GM19239 (cell line): ENCODE results near the gene DHX38.
"Not testable (repeated sequence)": the region's sequence is repeated elsewhere in the genome, so short reads cannot be mapped to it uniquely, and the experiment has no call there.

Source experiments
- DNase-seq: peaks from one replicate; pipeline ENCODE4 v3.0.0; 2011; ENCODE audit warnings: low spot score; ENCODE audit not compliant: insufficient read length
- FAIRE-seq: peaks from 2 replicates; lab custom pipeline; 2011; peaks lifted over from hg19 to GRCh38; lab: Jason Lieb, UNC

DHX38 gene

GRCh38 chr16:72093448-72094265 lies at the start of gene DHX38, which contains the start of gene TXNL4B:
DHX38 (plus strand) TSS chr16:72093847; CDS start chr16:72096158, 2,311 bp downstream.
TXNL4B (minus strand) TSS chr16:72093620; CDS start chr16:72090749, 2,871 bp downstream.
- DNase-seq (peak; percentile 96), FAIRE-seq (peak; percentile 98)

GRCh38 chr16:72044296-72044695 lies 49.4 kb upstream of the DHX38 start:
- DNase-seq = no peak
- no peak for FAIRE-seq

- FAIRE-seq (no peak), DNase-seq (no peak)
These were observed 48.8 kb upstream of the DHX38 start for GRCh38 chr16:72044825-72045359.

GRCh38 chr16:72049110-72049509 lies 44.5 kb upstream of the DHX38 start:
- FAIRE-seq (no peak), DNase-seq (no peak)

- FAIRE-seq (no peak), DNase-seq (no peak)
These were observed 42.7 kb upstream of the DHX38 start for GRCh38 chr16:72050769-72051464.

GRCh38 chr16:72051818-72052217 lies 41.8 kb upstream of the DHX38 start:
- DNase-seq = no peak

GRCh38 chr16:72054254-72054847 lies 39.3 kb upstream of the DHX38 start, which contains the start of gene HP:
HP (plus strand) TSS chr16:72054505; CDS start chr16:72054653, 148 bp downstream.
- FAIRE-seq = peak; percentile 28
- DNase-seq = not testable (repeated sequence)

More at GRCh38 chr16:72051818-72052217, 41.8 kb upstream of the DHX38 start:
- FAIRE-seq = no peak

DNA sequence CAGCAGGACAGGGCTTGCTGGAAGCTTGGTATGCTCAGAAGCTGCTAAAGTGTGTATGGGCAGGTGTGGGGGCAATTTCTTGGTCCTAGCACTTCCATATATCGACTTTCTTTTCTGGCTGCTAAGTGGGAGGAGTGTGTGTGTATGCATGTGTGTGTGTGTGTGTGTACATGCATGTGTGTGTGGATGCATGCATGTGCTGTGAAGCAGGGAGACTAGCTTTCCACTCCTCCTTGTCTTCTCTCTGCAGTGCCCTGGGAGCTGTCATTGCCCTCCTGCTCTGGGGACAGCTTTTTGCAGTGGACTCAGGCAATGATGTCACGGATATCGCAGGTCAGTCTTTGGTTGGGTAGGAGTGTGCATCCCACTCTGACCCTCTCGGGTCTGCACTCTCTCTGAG lies 37.7 kb upstream of the DHX38 start:
- no peak for DNase-seq
- no peak for FAIRE-seq

GRCh38 chr16:72057313-72057712 lies 36.3 kb upstream of the DHX38 start:
- DNase-seq, FAIRE-seq: not testable (repeated sequence)

DNA sequence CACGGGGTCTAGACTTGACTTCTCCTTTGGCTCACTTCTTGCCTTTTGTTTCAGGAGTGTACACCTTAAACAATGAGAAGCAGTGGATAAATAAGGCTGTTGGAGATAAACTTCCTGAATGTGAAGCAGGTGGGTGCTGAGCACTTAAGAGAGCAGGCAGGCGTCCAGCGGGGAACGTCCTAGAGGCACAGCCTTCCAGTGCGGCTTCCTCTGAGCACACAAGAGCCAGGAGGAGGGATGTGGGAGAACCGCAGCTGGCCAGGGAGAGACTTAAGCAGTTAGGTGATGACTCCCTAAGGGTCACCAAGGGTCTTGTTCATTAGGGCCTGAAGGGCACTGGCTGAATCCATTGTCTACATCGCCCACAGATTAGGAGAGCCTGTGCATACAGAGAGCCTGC lies 34.6 kb upstream of the DHX38 start:
- DNase-seq, FAIRE-seq: not testable (repeated sequence)

GRCh38 chr16:72060405-72060804 lies 33.2 kb upstream of the DHX38 start:
- DNase-seq (no peak), FAIRE-seq (no peak)

- FAIRE-seq = no peak
- no peak for DNase-seq
These were observed 32.1 kb upstream of the DHX38 start for GRCh38 chr16:72061564-72061963.

DNA sequence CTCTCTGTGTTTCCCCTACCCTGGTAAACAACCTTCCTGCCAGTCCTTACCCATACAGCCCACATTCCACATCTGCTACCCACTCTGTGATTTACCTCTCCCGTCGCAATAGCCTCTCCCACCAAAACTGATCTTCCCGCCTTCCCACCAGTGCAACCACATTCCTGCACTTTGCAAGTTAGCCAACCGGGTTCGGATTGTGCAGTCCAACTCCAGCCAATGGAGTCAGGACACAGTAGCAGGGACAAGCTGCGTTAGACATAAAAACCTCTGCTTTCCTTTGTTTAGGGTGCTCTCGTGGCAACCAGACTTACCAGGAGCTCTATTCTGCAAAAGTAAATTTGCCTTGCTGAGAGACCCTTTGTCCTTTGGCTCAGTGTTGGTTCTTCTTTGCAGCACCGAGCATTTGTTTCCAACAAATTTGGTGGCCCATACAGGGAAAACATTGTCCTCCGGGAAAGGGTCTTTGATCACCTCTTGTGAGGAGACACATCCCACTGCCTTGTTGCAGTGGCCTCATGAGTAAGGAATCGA lies 29.2 kb upstream of the DHX38 start:
- no peak for FAIRE-seq
- DNase-seq = no peak

DNA sequence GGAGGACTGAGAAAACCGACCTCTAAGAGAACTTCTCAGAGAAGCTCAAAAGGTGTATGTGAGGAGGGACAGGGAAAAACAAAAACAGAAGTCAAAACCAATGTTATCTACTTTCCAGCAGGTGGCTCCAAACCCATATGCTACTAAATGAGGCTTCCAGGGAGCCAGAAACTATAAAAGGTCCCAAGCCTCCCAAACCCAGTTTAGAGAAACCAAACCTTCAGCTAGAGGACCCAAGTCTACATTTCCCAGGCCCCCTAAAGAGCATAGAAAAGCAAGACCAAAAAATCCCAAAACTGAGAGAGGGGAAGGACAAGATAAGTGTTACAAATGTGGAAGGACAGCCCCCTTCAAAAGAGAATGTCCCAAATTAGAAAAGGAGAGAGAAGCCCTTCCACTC lies 26.9 kb upstream of the DHX38 start:
- FAIRE-seq (peak; percentile 90), DNase-seq (peak; percentile 12)

DNA sequence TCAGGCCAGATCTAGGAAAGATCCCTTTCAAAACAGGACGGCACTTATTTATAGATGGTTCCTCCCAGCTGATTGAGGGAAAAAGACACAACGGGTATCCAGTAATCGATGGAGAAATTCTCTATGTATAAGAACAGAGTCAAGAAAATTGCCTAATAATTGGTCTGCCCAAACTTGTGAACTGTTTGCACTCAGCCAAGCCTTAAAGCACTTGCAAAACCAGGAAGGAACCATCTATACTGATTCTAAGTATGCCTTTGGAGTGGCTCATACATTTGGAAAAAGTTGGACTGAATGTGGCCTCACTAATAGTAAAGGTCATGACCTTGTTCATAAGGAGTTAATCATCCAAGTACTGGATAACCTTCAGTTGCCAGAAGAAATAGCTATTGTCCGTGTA lies 24.7 kb upstream of the DHX38 start:
- DNase-seq = no peak
- no peak for FAIRE-seq

DNA sequence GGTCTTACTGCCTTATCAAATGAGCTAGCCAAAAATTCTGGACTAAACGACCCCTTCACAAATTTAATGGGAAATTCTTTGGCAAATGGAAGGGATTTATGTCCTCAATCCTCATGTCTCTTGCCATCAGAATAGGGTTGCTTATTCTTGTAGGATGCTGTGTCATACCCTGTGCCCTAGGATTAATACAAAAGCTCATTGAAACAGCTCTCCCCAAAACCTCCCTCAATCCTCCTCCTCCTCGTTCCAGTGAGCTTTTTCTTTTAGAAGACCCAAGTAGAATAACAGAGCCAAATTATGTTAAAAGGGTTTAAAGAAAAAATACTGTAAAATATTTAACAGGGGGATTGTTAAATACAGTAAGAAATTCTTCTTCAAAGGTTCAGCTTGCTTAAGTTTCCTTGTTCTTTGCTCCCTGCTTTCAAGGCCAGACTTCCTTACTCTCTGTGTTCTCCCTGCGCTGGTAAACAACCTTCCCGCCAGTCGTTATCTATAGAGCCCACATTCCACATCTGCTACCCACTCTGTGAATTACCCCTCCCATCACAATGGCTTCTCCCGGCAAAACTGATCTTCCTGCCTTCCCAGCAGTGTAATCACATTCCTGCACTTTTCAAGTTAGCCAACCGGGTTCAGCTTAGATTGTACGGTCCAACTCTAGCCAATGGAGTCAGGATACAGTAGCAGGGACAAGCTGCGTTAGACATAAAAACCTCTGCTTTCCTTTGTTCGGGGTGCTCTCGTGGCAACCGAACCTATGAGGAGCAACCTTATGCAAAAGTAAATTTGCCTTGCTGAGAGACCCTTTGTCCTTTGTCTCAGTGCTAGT lies 20.9 kb upstream of the DHX38 start:
- DNase-seq = no peak
- FAIRE-seq = no peak

GRCh38 chr16:72073560-72074230 lies 20.0 kb upstream of the DHX38 start:
- DNase-seq (no peak), FAIRE-seq (no peak)

DNA sequence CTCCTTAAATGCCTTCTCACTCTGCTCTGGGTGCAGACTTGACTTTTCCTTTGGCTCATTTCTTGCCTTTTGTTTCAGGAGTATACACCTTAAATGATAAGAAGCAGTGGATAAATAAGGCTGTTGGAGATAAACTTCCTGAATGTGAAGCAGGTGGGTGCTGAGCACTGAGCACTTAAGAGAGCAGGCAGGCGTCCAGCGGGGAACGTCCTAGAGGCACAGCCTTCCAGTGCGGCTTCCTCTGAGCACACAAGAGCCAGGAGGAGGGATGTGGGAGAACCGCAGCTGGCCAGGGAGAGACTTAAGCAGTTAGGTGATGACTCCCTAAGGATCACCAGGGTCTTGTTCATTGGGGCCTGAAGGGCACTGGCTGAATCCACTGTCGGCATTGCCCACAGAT lies 18.6 kb upstream of the DHX38 start:
- not testable (repeated sequence) for FAIRE-seq

More for the DNA sequence above, 18.6 kb upstream of the DHX38 start:
- not testable (repeated sequence) for DNase-seq
